ENCODE measurements around the gene C19orf12. TPM values are rescaled to one million over a fixed set of nuclear protein-coding genes. Genes with fewer than 3 reads are reported as not detected.
A peak's percentile ranks its signal among the peaks of the same experiment; 100 is the strongest.
"Not testable (repeated sequence)": the region's sequence is repeated elsewhere in the genome, so short reads cannot be mapped to it uniquely, and the experiment has no call there.

The C19orf12 gene
- total RNA-seq, 1 donor from 2014 or later: 9.7 TPM

DNA sequence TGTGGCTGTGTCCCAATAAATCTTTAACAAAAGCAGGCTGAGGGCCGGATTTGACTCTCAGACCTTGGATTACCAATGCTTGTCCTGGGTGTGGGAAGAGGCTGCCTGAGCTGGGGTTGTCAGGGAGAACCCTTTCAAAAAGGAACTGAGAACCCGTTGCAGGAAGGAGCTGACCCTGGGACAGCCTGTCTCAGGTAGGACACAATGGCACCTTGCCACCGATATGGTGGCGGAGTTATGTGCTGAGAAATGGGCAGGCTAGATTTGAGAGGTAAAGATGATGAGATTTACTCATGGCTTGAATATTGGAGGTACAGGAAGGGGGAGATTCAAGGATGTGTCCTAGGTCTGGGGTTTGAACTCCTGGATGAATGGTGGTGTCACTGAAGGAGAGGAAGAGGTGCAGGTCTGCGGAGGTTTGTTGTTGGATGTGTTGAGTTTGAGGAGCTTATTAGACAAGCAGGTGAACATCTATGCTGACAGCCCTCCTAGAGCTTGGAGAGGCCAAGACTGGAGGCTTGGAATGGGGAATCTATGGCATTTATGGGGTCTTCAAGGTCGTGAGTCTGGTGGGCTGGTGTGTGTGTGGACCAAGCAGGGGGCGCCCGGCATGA, 42.6 kb downstream of the C19orf12 start:
- FAIRE-seq (no peak), DNase-seq (ENCODE audit: low read depth) (no peak)
- TF ChIP-seq, protein P1, sequence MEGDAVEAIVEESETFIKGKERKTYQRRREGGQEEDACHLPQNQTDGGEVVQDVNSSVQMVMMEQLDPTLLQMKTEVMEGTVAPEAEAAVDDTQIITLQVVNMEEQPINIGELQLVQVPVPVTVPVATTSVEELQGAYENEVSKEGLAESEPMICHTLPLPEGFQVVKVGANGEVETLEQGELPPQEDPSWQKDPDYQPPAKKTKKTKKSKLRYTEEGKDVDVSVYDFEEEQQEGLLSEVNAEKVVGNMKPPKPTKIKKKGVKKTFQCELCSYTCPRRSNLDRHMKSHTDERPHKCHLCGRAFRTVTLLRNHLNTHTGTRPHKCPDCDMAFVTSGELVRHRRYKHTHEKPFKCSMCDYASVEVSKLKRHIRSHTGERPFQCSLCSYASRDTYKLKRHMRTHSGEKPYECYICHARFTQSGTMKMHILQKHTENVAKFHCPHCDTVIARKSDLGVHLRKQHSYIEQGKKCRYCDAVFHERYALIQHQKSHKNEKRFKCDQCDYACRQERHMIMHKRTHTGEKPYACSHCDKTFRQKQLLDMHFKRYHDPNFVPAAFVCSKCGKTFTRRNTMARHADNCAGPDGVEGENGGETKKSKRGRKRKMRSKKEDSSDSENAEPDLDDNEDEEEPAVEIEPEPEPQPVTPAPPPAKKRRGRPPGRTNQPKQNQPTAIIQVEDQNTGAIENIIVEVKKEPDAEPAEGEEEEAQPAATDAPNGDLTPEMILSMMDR (IDR thresholded peaks at IDR 0.05; ENCODE audit: insufficient read depth, low read length, severe bottlenecking): no peak
- Histone ChIP-seq H3K4me3 (ENCODE audit: low read depth, low read length) (no peak overlapping the region), H3K36me3 (ENCODE audit: control insufficient read depth, insufficient read depth, low read length) (peaks cover 3% of the 10 kb centered on the region), H3K27me3 (ENCODE audit: control insufficient read depth, insufficient read depth, low read length) (no peaks in the 10 kb centered on the region)

DNA sequence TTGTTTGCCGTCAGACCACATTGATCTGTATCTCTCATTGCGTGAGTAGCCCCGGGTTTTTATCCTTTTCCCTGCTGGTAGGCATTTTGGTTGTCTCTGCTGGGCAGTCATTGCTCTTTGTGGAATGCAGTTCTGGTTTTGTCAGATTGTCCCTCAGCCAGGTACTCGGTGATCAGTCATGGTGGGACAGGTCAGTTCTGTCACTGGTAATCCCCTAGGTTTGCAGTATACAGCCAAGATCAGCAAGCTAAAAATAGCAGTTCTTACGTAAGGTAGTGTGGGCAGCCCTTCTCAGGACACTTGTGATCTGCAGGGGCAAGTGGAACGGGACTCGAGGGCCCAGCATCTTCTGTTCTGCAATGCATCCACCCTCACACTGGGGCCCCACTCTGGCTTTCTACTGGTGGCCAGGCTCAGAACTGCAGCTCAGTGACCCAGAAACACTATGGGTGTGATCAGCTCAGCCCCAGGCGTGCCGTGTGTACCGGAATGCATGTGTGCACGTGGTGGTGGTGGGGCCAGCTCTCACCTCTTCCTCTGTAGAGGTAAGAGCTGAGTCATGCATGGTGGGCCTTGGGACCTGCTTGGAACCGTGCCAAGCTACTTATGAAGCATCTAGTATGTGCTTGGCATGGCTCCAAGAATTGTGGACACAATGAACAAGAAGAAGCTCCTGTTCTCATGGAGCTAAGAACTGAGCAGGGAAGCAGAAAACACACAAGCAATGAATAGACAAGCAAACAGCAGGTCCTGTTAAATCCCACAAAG, 43.5 kb downstream of the C19orf12 start:
- Histone ChIP-seq H3K36me3 (ENCODE audit: control insufficient read depth, insufficient read depth, low read length) (peaks cover 3% of the 10 kb centered on the region), H3K4me3 (ENCODE audit: low read depth, low read length) (no peak overlapping the region), H3K27me3 (ENCODE audit: control insufficient read depth, insufficient read depth, low read length) (no peaks in the 10 kb centered on the region)
- DNase-seq (ENCODE audit: low read depth) (peak; percentile 76), FAIRE-seq (peak; percentile 28)
- TF ChIP-seq, protein P1 (IDR thresholded peaks at IDR 0.05; ENCODE audit: insufficient read depth, low read length, severe bottlenecking): peak; percentile 54

DNA sequence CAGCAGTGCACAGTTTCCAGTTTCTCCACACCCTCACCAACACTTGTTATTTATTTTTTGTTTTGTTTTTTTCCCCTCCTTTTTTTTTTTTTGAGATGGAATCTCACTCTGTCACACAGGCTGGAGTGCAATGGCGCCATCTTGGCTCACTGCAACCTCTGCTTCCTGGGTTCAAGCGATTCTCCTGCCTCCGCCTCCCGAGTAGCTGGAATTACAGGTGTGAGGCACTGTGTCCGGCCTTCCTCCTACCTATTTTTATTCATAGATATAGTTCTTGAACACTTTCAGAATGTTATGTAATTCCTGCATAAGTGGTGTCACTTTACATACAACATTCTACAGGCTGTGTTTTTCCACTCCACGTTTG, 44.1 kb downstream of the C19orf12 start:
- H3K27me3 ChIP-seq (ENCODE audit: control insufficient read depth, insufficient read depth, low read length); DNase-seq (ENCODE audit: low read depth); H3K36me3 ChIP-seq (ENCODE audit: control insufficient read depth, insufficient read depth, low read length); FAIRE-seq; H3K4me3 ChIP-seq (ENCODE audit: low read depth, low read length): not testable (repeated sequence)

DNA sequence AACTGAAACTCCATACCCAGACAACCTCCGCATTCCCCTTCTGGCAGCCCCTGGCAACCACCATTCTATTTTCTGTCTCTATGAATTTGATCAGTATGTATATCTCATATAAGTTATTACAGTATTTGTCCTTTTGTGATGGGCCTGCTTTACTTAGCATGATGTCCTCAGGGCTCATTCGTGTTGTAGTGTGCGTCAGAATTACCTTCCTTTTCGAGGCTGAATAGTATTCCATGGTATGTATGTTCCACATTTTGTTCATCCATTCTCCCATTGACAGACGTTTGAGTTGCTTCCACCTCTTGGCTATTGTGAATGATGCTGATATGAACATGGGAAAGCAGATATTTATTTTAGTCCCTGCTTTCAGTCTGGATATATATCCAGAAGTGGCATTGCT, 44.8 kb downstream of the C19orf12 start:
- no peak for FAIRE-seq
- TF ChIP-seq, protein P1 (IDR thresholded peaks at IDR 0.05; ENCODE audit: insufficient read depth, low read length, severe bottlenecking): no peak
- Histone ChIP-seq H3K36me3 (ENCODE audit: control insufficient read depth, insufficient read depth, low read length) (peaks cover 3% of the 10 kb centered on the region), H3K4me3 (ENCODE audit: low read depth, low read length) (no peak overlapping the region), H3K27me3 (ENCODE audit: control insufficient read depth, insufficient read depth, low read length) (no peaks in the 10 kb centered on the region)
- no peak for DNase-seq (ENCODE audit: low read depth)

DNA sequence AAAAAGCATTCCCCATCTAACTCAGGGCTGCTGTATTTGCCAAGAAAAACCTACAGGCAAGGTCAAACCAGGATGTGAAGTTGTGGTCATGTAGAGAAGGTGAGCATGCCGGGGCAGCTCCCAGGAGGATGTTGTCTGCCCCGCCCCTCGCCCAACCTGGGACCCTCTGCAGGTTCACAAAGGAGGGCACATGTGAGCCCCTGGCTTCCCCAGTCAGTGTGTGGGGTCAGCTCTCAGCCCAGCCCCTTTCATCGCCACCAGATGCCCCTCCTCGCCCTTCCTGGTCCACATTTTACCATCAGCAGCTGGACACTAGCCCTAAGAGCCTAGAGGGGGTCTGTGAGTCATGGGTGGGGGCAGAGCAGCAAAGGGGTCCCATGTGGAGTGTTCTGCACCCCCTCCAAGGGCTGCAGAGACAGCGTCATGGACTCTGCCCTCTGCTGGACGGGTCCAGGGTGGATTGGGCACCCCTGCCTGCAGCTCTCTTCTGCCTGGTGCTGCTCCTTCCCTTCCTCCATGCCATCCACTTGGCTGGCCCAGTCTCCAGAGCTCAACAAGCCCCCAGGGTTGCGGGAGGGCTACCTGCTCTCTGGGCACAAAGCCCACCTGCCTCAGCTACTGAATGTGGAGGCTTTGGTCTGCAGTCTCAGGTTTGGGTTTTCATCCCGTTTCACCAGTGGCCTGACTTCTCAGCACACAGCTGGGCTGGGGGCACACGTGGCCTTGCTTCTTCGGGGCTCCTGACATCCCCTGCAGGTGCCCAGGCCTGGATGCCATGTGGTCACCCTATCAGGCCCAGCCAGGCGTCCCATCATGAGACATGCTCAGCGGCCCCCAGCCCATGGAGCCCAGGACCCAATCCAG, 46.1 kb downstream of the C19orf12 start:
- TF ChIP-seq, protein P1 (IDR thresholded peaks at IDR 0.05; ENCODE audit: insufficient read depth, low read length, severe bottlenecking): peak; percentile 36
- Histone ChIP-seq H3K36me3 (ENCODE audit: control insufficient read depth, insufficient read depth, low read length) (no peaks in the 10 kb centered on the region), H3K27me3 (ENCODE audit: control insufficient read depth, insufficient read depth, low read length) (no peaks in the 10 kb centered on the region), H3K4me3 (ENCODE audit: low read depth, low read length) (no peak overlapping the region)
- FAIRE-seq: no peak
- DNase-seq (ENCODE audit: low read depth): peak; percentile 37

DNA sequence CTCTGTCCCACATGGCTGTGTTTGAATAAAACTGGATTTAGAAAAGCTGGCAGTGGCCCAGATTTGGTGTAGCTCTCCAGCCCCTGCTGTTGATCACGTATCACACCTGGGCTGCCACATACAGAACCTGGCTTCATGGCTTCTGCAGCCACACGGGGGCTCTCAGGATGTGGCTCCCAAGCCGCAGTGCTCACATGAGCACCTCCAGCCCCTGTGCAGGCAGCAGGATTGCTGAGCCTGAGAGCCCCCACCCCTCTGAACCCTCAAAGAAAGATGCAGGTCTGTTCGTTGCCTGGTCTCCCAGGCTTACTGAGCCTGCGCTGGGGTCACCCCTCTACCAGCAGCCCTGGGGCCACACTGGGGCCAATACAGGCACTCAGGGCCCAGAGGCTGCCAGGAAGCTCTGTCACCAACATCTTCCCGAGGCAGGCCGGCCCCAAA, 47.1 kb downstream of the C19orf12 start:
- FAIRE-seq (no peak), DNase-seq (ENCODE audit: low read depth) (no peak)
- no peaks in the 10 kb centered on the region for H3K36me3 ChIP-seq (ENCODE audit: control insufficient read depth, insufficient read depth, low read length)
- TF ChIP-seq, protein P1 (IDR thresholded peaks at IDR 0.05; ENCODE audit: insufficient read depth, low read length, severe bottlenecking): no peak
- no peak overlapping the region for H3K4me3 ChIP-seq (ENCODE audit: low read depth, low read length)
- no peaks in the 10 kb centered on the region for H3K27me3 ChIP-seq (ENCODE audit: control insufficient read depth, insufficient read depth, low read length)
